Ramos (cell line): ENCODE data around the gene ANKS1A.
"Not testable (repeated sequence)": the region's sequence is repeated elsewhere in the genome, so short reads cannot be mapped to it uniquely, and the experiment has no call there.

Experiments
- in situ Hi-C: fragments of 300-500 bp; cut with MboI; formaldehyde crosslinking; loops from one replicate; pipeline ENCODE4 v1.14.3; 2022; ENCODE audit warnings: low sequenced_read_pairs; ENCODE audit not compliant: unreplicated experiment

The ANKS1A gene

DNA sequence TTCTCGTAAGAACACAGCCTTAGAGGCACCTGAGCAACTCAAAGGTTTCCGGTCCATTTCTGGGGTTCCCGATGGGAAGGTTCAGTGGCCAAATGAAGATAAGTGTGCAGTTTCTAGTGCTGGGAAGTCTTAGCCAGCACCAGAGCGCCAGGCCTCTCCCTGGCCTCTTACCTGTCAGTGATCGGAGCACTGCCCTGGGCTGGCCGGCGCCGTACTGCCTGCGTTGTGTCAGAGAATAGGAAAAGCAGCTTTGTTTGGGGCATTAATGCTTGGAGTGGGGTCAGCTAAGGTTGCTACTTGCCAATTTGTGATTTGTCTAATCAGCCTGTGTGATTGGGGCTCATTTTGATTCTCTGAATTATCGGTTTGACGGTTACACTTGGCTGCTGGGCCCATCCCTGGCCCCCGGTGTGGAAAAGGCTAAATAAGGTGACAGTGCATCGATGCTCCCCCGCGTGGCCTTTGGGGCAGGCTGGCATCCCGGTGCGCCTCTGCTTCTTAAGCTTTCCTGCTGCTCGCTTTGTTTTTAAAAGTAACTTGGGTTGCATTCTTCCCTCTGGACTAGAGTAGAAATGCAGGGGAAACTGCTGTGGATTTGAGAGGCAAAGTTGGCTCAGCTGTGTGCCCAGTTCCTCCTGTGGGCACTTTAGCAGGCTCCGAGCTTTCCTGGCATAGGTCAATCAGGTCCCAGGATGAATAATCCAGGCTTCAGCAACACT is 200.3 kb downstream of the ANKS1A start:
- in situ Hi-C loops = no loop called here

DNA sequence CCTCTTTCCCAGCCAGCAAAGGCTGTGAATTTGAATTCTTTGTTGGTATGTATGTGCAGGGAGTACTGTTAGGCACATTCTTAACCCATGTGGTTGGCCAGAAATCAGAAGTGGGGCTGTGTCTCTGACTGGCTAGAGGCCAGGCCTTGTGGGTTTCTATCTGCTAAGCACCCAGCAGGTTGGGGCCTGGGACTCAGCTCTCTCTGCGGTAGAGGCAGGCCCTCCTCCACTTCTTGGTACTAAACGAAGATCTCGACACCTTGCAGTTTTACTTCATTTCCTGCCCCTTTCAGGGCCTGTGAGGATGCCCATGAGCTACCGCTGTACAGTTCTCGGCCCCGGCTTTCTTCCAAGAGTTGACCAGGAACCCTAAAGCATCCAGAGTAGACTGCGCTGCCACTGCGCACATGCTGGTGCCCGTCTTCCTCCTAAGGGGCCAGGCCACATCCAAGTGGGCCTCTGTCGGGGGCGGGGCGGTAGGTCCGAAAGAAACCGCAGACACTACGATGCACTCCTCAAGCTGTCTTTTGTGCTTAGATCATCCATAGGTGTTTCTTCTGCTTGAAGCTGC is 201.0 kb downstream of the ANKS1A start:
- in situ Hi-C loops = no loop called here

DNA sequence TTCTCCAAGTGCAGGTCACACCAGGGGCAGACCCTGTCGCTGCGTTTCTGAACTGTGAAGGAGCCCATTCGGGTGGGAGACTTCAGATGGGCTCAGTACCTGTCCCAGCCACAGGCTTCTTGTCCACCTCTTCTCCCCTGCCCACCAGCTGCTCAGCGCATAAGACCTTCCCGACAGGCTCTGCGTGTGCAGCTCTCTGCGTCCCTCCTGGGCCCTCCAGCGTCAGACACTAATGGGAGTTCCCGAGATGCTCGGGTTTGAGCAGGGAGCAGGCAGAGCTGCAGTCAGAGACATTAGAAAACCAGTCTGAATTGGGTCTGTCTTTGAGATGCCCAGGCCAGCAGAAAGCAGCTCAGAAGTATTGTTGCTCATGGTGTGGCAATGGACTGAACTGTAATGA is 201.7 kb downstream of the ANKS1A start:
- in situ Hi-C loops = no loop called here

DNA sequence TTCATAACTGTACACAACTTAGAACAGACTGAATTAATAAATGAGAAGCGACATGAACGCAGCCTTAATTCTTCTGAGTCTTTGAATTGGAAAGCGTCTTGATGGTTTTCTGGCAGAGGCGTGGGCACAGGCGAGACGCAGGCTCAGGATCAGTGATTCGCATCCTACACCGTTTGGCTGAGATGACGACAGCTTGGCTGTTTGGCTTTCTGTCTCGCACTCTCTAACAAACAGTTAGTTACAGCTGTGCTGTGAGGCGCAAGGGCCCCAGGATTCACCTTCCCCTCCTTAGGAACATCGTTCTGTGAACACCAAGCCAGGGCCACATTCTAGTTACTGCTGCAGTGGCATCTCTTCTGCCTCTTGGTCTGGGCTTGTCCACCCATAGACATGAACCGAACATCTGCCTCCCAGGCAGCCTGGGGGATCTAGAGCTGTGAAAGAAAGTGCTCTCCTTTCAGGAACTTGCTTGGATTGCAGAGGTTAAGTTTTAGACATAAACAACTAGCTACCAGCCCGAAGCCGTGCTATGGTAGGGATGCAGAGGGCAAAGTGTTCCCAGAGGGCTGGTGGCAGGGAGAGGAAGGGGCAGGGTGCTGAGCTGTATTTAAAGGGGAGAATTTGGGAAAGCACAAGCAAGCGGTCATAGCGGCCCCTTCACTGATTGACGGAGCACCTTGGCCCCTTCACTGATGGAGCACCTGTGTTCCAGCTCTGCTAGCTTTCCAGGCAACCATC is 202.5 kb downstream of the ANKS1A start:
- in situ Hi-C loops = no loop called here

DNA sequence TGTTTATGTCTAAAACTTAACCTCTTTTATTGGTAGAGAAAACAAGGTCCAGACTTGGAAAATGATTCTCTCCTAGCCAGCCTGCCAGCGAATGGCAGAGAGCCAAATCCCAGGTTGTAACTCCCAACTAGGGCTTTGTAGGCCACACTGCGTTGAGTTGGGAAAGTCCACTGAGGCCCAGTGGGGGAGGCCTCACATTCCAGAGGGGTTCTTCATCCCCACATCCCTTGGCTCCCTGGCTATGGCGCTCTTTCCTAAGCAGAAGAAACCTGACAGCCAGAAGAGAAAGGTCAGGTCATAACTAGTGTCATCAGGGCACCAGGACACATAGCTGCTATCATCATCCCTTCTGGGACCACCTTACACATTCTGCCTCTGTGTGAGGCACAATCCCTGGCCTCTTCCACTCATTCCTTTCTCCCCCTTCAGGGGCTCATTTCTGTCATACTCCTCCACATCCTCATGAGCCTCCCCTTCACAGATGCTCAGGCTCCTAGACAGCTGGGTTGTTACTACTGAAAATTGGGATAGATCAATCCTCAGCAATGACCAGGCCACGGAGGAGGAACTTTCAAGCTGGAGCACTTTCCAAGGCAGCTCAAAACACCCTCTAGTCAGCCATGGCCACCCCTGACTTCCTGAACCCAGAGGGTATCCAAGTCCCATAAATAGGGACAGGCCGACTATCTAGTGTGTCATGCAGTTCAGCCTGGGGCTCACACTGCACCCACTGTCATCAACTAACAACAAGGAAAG is 203.5 kb downstream of the ANKS1A start:
- in situ Hi-C loops = no loop called here

DNA sequence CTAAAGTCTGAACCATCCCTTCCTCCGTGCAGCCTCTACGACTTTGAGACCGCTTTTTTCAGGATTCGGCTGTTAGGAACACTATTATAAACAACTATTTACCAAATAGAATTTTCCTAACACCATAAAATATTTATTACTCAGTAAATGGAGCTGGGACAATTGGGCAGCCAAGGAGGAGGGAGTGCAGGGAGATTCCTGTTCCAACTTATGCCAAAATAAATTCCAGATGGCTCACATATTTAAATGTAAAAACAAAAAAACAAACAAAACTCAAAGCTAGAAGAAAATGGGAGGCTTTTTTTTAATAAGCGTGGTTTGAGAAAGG is 204.0 kb downstream of the ANKS1A start:
- in situ Hi-C loops = no loop called here

DNA sequence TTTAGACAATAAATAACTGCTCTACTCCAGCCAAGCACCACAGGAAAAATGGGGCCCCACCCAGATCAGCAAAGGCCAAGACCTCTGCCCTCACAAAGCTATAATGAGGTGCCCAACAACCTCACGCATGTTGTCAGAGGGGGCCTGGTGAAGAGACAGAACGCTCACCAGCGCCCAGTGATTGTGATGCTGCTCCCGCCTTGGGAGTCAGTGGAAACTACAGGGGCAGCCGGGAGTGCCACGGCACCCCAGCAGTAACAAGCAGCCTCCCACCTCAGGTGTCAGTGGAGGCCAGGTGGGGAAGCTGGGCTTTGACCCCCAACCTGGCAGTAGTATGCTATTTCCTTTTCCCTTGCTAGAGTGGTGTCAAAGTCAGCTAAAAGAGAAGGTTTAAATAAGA is 204.7 kb downstream of the ANKS1A start:
- in situ Hi-C loops = no loop called here

DNA sequence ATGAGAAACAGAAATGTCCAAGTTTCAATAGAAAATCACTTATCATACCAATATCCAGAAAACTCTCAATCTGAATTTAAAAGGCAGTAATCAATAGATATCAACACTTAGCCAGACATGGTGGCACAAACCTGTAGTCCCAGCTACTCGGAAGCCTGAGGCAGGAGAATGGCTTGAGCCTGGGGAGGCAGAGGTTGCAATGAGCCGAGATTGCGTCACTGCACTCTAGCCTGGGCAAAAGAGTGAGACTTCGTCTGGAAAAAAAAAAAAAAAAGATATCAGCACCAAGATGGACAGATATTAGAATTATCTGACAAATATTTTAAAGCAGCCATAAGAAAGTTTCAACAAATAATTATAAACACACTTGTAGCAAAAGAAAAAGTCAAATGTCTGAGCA is 205.1 kb downstream of the ANKS1A start:
- in situ Hi-C loops = no loop called here

DNA sequence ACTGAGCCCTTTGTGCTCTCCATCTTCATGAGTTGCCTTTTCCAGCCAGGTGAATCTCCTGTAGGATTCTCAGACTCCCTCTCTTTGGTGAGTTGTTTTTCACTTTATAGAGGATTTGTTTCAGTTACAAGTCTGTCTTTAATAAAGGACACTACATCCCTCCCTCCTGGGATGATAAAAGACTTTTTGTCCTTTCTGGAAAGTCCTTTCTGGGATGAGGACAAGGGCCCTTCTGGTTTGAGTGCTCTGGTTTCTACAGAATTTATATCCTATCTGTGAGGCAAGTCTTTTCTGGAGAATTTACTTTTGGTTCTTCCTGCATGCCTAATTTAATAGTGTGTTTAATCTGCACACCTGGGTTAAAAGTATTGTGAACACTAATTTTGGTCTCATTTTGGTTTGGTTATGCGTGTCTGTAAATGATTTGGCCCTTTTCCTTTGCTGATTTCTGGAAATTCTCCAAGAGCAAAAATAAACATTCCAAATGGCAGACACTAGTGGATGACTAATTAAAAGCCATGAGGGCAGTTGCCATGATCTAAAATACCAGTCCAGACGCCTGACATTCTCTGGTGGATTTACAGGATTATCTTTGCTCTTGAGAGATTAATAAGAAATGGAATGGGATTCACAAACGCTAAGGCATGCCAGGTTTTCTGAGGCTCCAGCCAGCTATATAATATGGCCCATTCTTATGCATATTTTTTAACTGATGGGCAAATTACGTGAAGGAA is 207.2 kb downstream of the ANKS1A start:
- in situ Hi-C loops = no loop called here

DNA sequence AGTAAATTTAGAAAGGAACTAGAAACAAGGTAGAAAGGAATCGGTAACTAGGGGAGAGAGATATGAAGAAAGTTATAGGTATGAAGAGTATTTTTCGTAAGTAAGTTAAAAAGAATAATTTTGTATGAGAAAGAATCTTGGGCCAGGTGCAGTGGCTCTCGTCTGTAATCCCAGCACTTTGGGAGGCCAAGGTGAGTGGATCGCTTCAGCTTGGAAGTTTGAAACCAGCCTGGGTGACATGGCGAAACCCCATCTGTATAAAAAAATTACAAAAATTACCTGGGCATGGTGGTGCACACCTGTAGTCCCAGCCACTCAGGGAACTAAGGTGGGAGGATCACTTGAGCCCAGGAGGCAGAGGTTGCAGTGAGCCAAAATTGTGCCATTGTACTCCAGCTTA is 210.1 kb downstream of the ANKS1A start:
- in situ Hi-C loops = no loop called here

DNA sequence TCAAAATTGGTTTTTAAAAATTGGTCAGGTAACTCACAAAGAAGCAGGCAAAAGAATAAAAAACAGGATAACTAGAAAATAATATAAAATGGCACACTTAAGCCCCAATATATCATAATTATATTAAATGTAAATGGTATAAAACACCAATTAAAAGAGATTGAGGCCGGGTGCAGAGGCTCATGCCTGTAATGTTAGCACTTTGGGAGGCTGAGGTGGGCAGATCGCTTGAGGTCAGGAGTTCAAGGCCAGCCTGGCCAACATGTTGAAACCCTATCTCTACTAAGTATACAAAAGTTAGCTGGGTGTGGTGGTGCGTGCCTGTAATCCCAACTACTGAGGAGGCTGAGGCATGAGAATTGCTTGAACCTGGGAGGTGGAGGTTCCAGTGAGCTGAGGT is 216.0 kb downstream of the ANKS1A start:
- in situ Hi-C loops = no loop called here

DNA sequence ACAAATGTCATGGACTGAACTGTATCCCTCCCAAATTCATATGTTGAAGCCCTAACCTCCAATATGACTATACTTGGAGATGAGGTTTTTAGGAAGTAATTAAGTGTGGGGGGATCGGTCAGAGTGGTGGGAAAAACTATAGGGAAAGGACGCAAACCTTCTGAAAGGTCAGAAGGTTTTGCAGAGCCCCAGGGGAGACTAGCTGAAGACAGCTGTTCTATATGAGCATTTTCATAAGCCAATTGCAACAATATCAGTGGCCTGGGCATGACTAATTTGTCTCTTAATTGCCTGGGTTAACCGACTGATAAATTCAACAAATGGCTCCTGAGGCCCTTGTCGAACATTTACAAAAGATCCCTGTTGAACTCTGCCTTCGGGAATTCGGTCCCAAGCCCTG is 217.0 kb downstream of the ANKS1A start:
- in situ Hi-C loops = not testable (repeated sequence)

DNA sequence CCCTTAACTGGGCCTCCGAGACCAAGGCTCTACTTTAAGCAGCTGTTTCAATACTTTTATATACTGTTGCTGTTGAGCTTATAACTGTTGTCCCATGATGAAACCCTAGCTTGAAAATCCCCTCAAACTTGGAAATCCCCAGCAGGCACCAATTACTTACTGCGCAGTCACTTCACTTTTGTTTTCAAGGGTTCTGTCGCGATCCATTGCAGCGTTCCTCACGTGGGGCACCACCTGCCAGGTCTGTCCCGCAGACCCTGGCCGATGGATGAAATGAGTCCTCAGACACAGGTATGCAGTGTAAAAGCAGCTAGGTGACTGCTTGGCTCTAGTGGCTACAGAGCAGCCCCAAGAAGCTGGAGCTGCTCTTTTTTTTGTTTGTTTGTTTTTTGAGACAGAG is 218.2 kb downstream of the ANKS1A start:
- in situ Hi-C loops = not testable (repeated sequence)

DNA sequence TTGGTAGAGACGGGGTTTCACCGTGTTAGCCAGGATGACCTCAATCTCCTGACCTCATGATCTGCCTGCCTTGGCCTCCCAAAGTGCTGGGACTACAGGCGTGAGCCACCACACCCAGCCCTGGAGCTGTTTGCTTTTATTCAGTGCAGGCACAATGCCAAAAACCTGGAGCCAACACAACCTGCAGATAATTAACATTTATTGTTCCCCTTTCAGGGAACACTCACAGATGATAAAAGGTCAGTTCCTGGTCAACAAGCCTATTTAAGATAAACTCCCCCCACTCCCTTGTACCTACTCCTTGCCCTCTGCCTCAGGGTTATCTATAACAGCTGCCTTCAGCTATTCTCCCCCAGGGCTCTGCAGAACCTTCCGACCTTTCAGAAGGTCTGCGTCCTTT is 218.7 kb downstream of the ANKS1A start:
- in situ Hi-C loops = not testable (repeated sequence)

DNA sequence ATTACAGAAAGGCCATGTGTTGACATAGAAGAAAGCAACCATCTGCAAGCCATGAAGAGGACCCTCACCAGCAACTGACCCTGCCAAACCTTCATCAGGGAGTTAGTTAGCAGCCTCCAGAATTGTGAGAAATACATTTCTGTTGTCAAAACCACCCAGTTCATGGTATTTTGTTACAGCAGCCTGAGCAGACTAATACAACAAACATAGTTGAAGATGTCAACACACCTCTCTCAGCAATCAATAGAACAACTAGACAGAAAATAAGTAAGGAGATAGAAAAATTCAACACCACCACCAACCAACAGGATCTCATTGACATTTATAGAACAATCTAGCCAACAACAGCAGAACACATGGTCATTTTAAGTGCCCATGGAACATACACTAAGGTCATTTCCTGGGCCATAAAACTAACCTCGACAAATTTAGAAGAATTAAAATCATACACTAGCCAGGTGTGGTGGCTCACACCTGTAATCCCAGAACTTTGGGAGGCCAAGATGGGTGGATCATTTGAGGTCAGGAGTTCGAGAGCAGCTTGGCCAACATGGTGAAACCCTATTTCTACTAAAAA is 219.3 kb downstream of the ANKS1A start:
- in situ Hi-C loops = no loop called here

DNA sequence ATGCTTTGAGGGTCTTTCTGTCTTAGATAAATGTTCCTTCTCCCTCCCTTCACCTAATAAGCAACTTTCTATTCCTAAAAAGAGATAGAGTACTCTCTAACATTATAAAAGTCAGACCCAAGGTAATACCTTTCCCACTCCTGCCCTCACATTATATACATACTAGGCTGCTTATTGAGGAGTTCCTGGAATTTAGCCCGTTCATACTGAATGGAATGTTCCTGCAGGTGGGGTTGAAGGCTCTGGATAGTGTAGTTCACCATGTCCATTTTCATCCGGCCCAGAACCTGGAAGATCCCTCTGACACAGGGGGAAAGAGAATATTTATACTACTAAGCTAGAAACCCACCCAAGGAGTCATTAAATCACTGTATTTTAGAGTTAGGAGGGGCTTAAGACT is 231.7 kb downstream of the ANKS1A start:
- in situ Hi-C loops = no loop called here

DNA sequence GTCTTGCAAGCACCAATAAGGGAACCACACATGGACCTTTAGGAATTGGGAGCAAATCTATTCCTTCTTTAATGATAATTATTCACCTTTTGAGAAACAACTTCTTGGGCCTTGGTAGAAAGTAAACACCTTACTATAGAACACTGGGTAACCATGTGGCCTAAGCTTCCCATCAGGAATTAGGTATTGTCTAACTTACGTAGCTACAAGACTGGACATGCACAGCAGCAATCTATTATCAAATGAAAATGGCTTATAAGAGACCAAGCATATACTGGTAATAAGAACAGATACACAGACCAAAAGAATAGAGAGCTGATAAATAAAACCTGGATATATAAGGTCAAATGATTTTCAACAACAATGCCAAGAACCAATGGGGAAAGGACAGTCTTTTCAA is 235.3 kb downstream of the ANKS1A start:
- in situ Hi-C loops = no loop called here

DNA sequence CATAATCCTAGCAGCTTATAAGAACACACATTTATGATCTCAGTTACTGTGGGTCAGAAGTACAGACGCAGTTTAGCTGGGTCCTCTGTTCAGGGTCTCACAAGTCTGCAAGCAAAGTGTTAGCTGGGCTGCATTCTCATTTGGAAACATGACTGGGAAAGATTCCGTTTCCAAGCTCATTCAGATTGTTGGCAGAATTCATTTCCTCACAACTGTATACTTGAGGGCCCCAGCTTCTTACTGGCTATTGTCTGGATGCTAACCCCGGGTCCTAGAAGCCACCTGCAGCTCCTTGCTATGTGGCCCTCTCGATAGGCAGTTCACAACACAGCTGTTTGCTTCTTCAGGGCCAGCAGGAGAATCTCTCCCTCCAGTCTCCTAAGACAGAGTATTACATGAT is 239.0 kb downstream of the ANKS1A start:
- in situ Hi-C loops = loop anchor here (25.0 kb wide), 2 partner anchors 566 to 966 kb away; partner anchors contain the start of gene SPDEF

DNA sequence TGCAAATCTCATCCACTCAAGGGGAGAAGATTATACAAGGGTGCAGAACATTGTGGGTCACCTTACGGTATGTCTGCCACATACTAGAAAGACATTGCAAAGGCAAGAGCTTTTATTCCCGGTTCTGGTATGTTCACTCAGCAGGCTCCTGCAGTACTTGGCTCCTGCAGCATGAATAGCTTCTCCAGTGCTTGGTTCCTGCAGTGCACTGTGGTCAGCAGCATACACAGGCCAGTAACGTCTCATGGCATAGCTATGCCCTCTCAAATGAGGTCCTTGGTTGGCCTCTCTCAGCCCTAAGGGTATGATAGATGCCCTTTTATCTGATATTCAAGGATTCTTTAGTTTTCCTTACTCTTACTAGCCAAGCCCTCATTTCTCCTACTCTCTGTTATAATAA is 239.4 kb downstream of the ANKS1A start:
- in situ Hi-C loops = loop anchor here (25.0 kb wide), 2 partner anchors 566 to 966 kb away; partner anchors contain the start of gene SPDEF

DNA sequence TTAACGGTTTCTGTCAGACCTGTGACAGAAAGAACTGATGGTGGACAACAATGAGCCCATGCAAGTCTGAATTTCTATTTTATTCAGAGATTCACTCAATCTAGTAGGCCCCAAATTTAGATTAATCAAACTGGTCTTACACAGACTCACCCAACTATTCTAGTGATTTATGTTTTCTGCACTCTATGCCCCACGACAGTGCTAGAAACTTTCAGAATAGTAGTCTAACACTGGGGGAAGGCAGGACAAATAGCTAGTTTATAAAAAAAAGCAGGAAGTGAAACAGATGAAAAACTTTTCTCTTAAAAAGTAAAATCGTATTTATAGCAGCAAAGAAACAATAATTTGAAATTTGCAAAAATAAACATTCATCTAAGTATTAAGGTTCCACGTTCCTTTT is 247.1 kb downstream of the ANKS1A start:
- in situ Hi-C loops = loop anchor here (10.0 to 25.0 kb wide), 4 partner anchors 151 to 974 kb away; partner anchors contain the start of gene SPDEF
